Panc1 (cell line): ENCODE data around the gene TLDC2.

Experiments
- CTCF ChIP-seq: fragments of 450-650 bp; IDR thresholded peaks from 2 replicates; pipeline ENCODE4 v1.5.1; 2017; ENCODE audit warnings: mild to moderate bottlenecking
- POLR2AphosphoS5 ChIP-seq: IDR thresholded peaks from 2 replicates; pipeline ENCODE4 v1.6.1; 2012; ENCODE audit warnings: mild to moderate bottlenecking, low read depth, low read length, moderate library complexity
- SIN3A ChIP-seq: IDR thresholded peaks from 2 replicates; pipeline ENCODE4 v1.6.1; 2012; ENCODE audit warnings: low read depth, mild to moderate bottlenecking, low read length, moderate library complexity, borderline replicate concordance; ENCODE audit not compliant: insufficient read depth

GRCh38 chr20:36888880-36889516, 13.1 kb downstream of the TLDC2 start:
- TF ChIP-seq POLR2AphosphoS5 (no peak), SIN3A (no peak), CTCF (no peak)
